Trophoblast cell (in vitro differentiated cells and primary cell): Measurements from ENCODE around the gene PRKCE.

Source experiments
- DNase-seq, 2 donors: peaks; one replicate each; pipeline ENCODE4 v3.0.0-alpha.2; 2016
- H2AFZ ChIP-seq: 2 replicates; pipeline ENCODE4 v1.6.1; 2013; ENCODE audit warnings: low read length, moderate library complexity, mild to moderate bottlenecking; ENCODE audit not compliant: insufficient read depth, poor library complexity
- H2AK5ac ChIP-seq: 2 replicates; pipeline ENCODE4 v1.6.1; 2013; ENCODE audit warnings: mild to moderate bottlenecking, low read length
- H2BK120ac ChIP-seq: 2 replicates; pipeline ENCODE4 v1.6.1; 2013; ENCODE audit warnings: low read length, mild to moderate bottlenecking, moderate library complexity; ENCODE audit not compliant: insufficient read depth, poor library complexity
- H2BK12ac ChIP-seq: 2 replicates; pipeline ENCODE4 v1.6.1; 2013; ENCODE audit warnings: mild to moderate bottlenecking, low read length, moderate library complexity
- H2BK5ac ChIP-seq: 2 replicates; pipeline ENCODE4 v1.6.1; 2013; ENCODE audit warnings: low read length, low read depth, moderate library complexity, mild to moderate bottlenecking; ENCODE audit not compliant: poor library complexity
- H3K14ac ChIP-seq: 2 replicates; pipeline ENCODE4 v1.6.1; 2013; ENCODE audit warnings: mild to moderate bottlenecking, low read length
- H3K18ac ChIP-seq: 2 replicates; pipeline ENCODE4 v1.6.1; 2013; ENCODE audit warnings: mild to moderate bottlenecking, low read length
- H3K23ac ChIP-seq: 2 replicates; pipeline ENCODE4 v1.6.1; 2013; ENCODE audit warnings: low read length
- H3K27ac ChIP-seq: 2 replicates; pipeline ENCODE4 v1.5.1; 2013; ENCODE audit warnings: low read depth, mild to moderate bottlenecking, inconsistent platforms, low read length, moderate library complexity
- H3K27me3 ChIP-seq: 2 replicates; pipeline ENCODE4 v1.6.1; 2013; ENCODE audit warnings: inconsistent platforms, mild to moderate bottlenecking, low read length, moderate library complexity; ENCODE audit not compliant: insufficient read depth
- H3K36me3 ChIP-seq, 2 experiments: 1 replicate in 1 of 2; 2 replicates in 1 of 2; pipeline ENCODE4 v1.6.1; 2013; ENCODE audit warnings: low read length in 2 of 2, mild to moderate bottlenecking in 2 of 2, moderate library complexity in 1 of 2; ENCODE audit not compliant: insufficient read depth in 2 of 2, control insufficient read depth in 1 of 2
- H3K4ac ChIP-seq: 2 replicates; pipeline ENCODE4 v1.6.1; 2013; ENCODE audit warnings: low read depth, mild to moderate bottlenecking, low read length, moderate library complexity
- H3K4me1 ChIP-seq, 2 experiments: 1 replicate in 1 of 2; 2 replicates in 1 of 2; pipeline ENCODE4 v1.6.1; 2013; ENCODE audit warnings: low read length in 2 of 2, mild to moderate bottlenecking in 2 of 2, moderate library complexity in 1 of 2; ENCODE audit not compliant: insufficient read depth in 2 of 2, control insufficient read depth in 1 of 2
- H3K4me2 ChIP-seq: 2 replicates; pipeline ENCODE4 v1.6.1; 2013; ENCODE audit warnings: inconsistent platforms, mild to moderate bottlenecking, low read length, moderate library complexity
- H3K4me3 ChIP-seq: 2 replicates; pipeline ENCODE4 v1.5.1; 2013; ENCODE audit warnings: mild to moderate bottlenecking, low read depth, low read length, inconsistent platforms
- H3K79me1 ChIP-seq: one replicate; pipeline ENCODE4 v1.6.1; 2013; ENCODE audit warnings: low read length
- H3K79me2 ChIP-seq: 2 replicates; pipeline ENCODE4 v1.6.1; 2013; ENCODE audit warnings: low read length, mild to moderate bottlenecking; ENCODE audit not compliant: control insufficient read depth, insufficient read depth, poor library complexity
- H3K9ac ChIP-seq: 2 replicates; pipeline ENCODE4 v1.6.1; 2013; ENCODE audit warnings: mild to moderate bottlenecking, low read length
- H3K9me3 ChIP-seq: 2 replicates; pipeline ENCODE4 v1.6.1; 2013; ENCODE audit warnings: low read depth, mild to moderate bottlenecking, control low read depth, inconsistent platforms, low read length; ENCODE audit not compliant: insufficient read depth
- H4K12ac ChIP-seq: 2 replicates; pipeline ENCODE4 v1.6.1; 2013; ENCODE audit warnings: low read depth, mild to moderate bottlenecking, low read length, moderate library complexity
- H4K8ac ChIP-seq: 2 replicates; pipeline ENCODE4 v1.6.1; 2013; ENCODE audit warnings: low read depth, mild to moderate bottlenecking, low read length, moderate library complexity
- H4K91ac ChIP-seq: one replicate; pipeline ENCODE4 v1.6.1; 2013; ENCODE audit warnings: low read depth, mild to moderate bottlenecking, low read length, moderate library complexity
- WGBS: extraction: QIAGEN DNeasy Blood & Tissue Kit; methylation state at CpG from one replicate; pipeline ENCODE4 v1.1.7; 2013; ENCODE audit warnings: missing lambda C conversion rate; ENCODE audit not compliant: insufficient read length, insufficient coverage; ENCODE audit errors: extremely low coverage; 5-methylcytosine and 5-hydroxymethylcytosine counted together

PRKCE gene

GRCh38 chr2:46227022-46227421 is 575.5 kb downstream of the PRKCE start:
- no peak overlapping the region for H3K9ac ChIP-seq
- H3K79me2 ChIP-seq, result peaks cover 2% of the 10 kb centered on the region
- no peak overlapping the region for H2BK120ac ChIP-seq
- no peak overlapping the region for H3K14ac ChIP-seq
- H2AFZ ChIP-seq, result no peak overlapping the region
- no peak overlapping the region for H2BK12ac ChIP-seq
- H3K27me3 ChIP-seq, result no peaks in the 10 kb centered on the region
- no peak overlapping the region for H3K4me2 ChIP-seq
- H3K4me1 ChIP-seq, result peaks cover 18 to 22% of the 10 kb centered on the region in 2 experiments
- H3K36me3 ChIP-seq, result no peaks in the 10 kb centered on the region
- H4K91ac ChIP-seq, result no peak overlapping the region
- peaks cover 17% of the 10 kb centered on the region for H3K79me1 ChIP-seq
- H4K8ac ChIP-seq, result no peak overlapping the region
- H3K4ac ChIP-seq, result no peak overlapping the region
- H3K9me3 ChIP-seq, result no peaks in the 10 kb centered on the region
- no CpG with 5 or more reads among the region's 3 CpGs for WGBS
- H3K23ac ChIP-seq, result no peak overlapping the region
- H2AK5ac ChIP-seq, result no peak overlapping the region
- H3K18ac ChIP-seq, result no peak overlapping the region
- no peak overlapping the region for H4K12ac ChIP-seq
- H2BK5ac ChIP-seq, result no peak overlapping the region
- no peak overlapping the region for H3K27ac ChIP-seq
- H3K4me3 ChIP-seq, result no peak overlapping the region
- DNase-seq, result no peak

DNA sequence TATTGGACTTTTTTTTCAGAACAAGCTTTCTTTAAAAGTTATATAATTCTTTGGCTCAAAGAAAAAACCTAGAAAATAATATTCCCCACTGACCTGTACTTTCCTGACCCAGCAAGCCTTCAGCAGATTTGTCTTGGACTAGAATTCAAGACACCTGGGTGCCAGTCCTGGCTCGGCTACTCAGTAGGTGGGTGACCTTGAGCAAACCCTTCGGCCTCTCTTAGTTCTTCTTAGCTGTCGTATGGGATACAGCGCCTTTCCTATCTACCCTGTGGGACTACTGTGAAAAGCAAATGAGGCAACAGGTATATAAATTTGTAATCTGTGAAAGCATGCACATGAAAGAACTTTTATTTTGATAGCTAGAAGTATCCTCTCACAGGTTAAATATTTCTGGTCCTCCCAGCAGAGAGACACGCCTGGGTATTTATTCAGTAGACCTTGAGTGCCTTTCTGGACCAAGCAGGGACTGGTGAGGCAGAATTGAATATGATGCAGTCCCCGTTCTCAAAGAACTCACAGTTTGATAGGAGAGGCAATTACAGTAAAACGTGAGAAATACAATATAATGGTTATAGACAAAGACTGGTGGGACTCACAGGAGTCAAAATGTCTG is 576.3 kb downstream of the PRKCE start:
- H3K27me3 ChIP-seq, result no peaks in the 10 kb centered on the region
- no CpG with 5 or more reads among the region's 7 CpGs for WGBS
- peak overlapping the region; percentile 53 for H2BK5ac ChIP-seq
- peaks cover 18% of the 10 kb centered on the region for H3K79me1 ChIP-seq
- H4K91ac ChIP-seq, result no peak overlapping the region
- no peak overlapping the region for H3K27ac ChIP-seq
- H3K36me3 ChIP-seq, result no peaks in the 10 kb centered on the region
- H3K4me2 ChIP-seq, result no peak overlapping the region
- DNase-seq, result no peak
- H3K4me1 ChIP-seq, result peaks cover 18 to 22% of the 10 kb centered on the region in 2 experiments
- H3K79me2 ChIP-seq, result peaks cover 2% of the 10 kb centered on the region
- no peak overlapping the region for H3K14ac ChIP-seq
- H3K23ac ChIP-seq, result no peak overlapping the region
- no peak overlapping the region for H2AFZ ChIP-seq
- no peak overlapping the region for H2AK5ac ChIP-seq
- no peak overlapping the region for H3K4ac ChIP-seq
- H3K4me3 ChIP-seq, result no peak overlapping the region
- no peak overlapping the region for H4K12ac ChIP-seq
- no peak overlapping the region for H2BK120ac ChIP-seq
- no peak overlapping the region for H3K18ac ChIP-seq
- peaks cover 1% of the 10 kb centered on the region for H3K9me3 ChIP-seq
- peak overlapping the region; percentile 74 for H2BK12ac ChIP-seq
- H4K8ac ChIP-seq, result no peak overlapping the region
- no peak overlapping the region for H3K9ac ChIP-seq

GRCh38 chr2:46229134-46230063 is 577.9 kb downstream of the PRKCE start:
- peak overlapping the region; percentile 14 for H3K9ac ChIP-seq
- H3K23ac ChIP-seq, result no peak overlapping the region
- peaks cover 2% of the 10 kb centered on the region for H3K79me2 ChIP-seq
- peak; percentile 58 to 69 for DNase-seq
- H2AFZ ChIP-seq, result no peak overlapping the region
- no peak overlapping the region for H3K4me3 ChIP-seq
- peaks cover 20% of the 10 kb centered on the region for H3K79me1 ChIP-seq
- no peak overlapping the region for H2AK5ac ChIP-seq
- H3K9me3 ChIP-seq, result peaks cover 1% of the 10 kb centered on the region
- H3K36me3 ChIP-seq, result no peaks in the 10 kb centered on the region
- H3K18ac ChIP-seq, result peak overlapping the region; percentile 7
- H3K14ac ChIP-seq, result peak overlapping the region; percentile 40
- H4K12ac ChIP-seq, result no peak overlapping the region
- H2BK12ac ChIP-seq, result peak overlapping the region; percentile 33
- peak overlapping the region; percentile 2 for H3K27ac ChIP-seq
- H3K4ac ChIP-seq, result peak overlapping the region; percentile 12
- whole genome bisulfite sequencing, result no CpG with 5 or more reads among the region's 11 CpGs
- no peak overlapping the region for H3K4me2 ChIP-seq
- no peaks in the 10 kb centered on the region for H3K27me3 ChIP-seq
- H3K4me1 ChIP-seq, result peaks cover 18 to 22% of the 10 kb centered on the region in 2 experiments
- peak overlapping the region; percentile 7 for H2BK5ac ChIP-seq
- peak overlapping the region; percentile 6 for H2BK120ac ChIP-seq
- H4K91ac ChIP-seq, result peak overlapping the region; percentile 52
- H4K8ac ChIP-seq, result peak overlapping the region; percentile 50

DNA sequence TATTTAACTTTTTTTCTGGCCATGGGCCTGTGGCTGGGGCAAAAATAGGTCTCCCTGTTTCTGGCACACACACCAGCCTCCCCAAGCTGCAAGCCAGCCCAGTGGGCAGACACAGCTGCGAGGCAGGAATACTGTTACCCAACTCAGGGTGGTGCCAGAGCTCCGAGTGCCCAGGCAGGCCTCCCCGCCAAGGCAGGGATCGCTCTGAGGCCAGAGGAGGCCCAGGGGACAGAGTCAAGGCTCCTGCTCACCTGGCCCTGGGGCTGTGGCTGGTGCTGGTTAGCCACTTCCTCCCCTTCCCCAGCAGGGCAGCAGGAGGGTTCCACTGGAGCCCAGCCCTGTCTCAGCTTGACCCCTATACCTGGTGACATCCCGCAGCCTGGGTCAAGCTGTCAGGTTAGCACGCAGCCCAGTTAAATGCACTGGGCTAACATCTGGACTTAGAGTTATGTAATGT is 578.7 kb downstream of the PRKCE start:
- WGBS, result no CpG with 5 or more reads among the region's 6 CpGs
- peak overlapping the region; percentile 35 for H2AFZ ChIP-seq
- no peaks in the 10 kb centered on the region for H3K27me3 ChIP-seq
- peak overlapping the region; percentile 82 for H2AK5ac ChIP-seq
- peak overlapping the region; percentile 85 for H3K18ac ChIP-seq
- no peak overlapping the region for H3K9ac ChIP-seq
- H3K9me3 ChIP-seq, result peaks cover 1% of the 10 kb centered on the region
- H4K8ac ChIP-seq, result peak overlapping the region; percentile 3
- peak overlapping the region; percentile 77 for H2BK120ac ChIP-seq
- no peak overlapping the region for H3K4ac ChIP-seq
- H3K14ac ChIP-seq, result peak overlapping the region; percentile 38
- H3K79me1 ChIP-seq, result peaks cover 20% of the 10 kb centered on the region
- H4K91ac ChIP-seq, result peak overlapping the region; percentile 75
- H3K4me2 ChIP-seq, result no peak overlapping the region
- peaks cover 2% of the 10 kb centered on the region for H3K79me2 ChIP-seq
- H3K36me3 ChIP-seq, result no peaks in the 10 kb centered on the region
- H4K12ac ChIP-seq, result no peak overlapping the region
- H3K27ac ChIP-seq, result no peak overlapping the region
- peaks cover 18 to 22% of the 10 kb centered on the region in 2 experiments for H3K4me1 ChIP-seq
- peak overlapping the region; percentile 97 for H2BK12ac ChIP-seq
- H3K23ac ChIP-seq, result no peak overlapping the region
- peak; percentile 96 to 97 for DNase-seq
- peak overlapping the region; percentile 70 for H2BK5ac ChIP-seq
- no peak overlapping the region for H3K4me3 ChIP-seq
